K562 (cell line): ENCODE data around the gene SARS2. TPM values are rescaled to one million over a fixed set of nuclear protein-coding genes. Genes with fewer than 3 reads are reported as not detected.
A peak's percentile ranks its signal among the peaks of the same experiment; 100 is the strongest.

Source experiments
- ATAC-seq: fragments of 200-7000 bp; cut with Tn5 transposase; 3 replicates; pipeline ENCODE4 v1.9.1; 2020; ENCODE audit warnings: moderate library complexity
- BruUV-seq: library from RNA; stranded (reverse); fragments of 400-500 nt; replicated peaks from 2 replicates; lab custom pipeline; 2021; lab: Mats Ljungman, UMichigan
- CTCF ChIA-PET: fragments of 300-600 bp; formaldehyde crosslinking; extraction: SDS; loops from one replicate; lab custom pipeline; 2021; ENCODE audit warnings: low intra/inter-chr PET ratio; lab: Yijun Ruan, JAX
- POLR2A ChIA-PET: fragments of 300-600, 350-650 bp; sonication (Branson Sonifier 250); formaldehyde crosslinking; extraction: SDS; loops from one replicate; lab custom pipeline; 2021; ENCODE audit warnings: antibody characterized with exemption, inconsistent platforms; lab: Yijun Ruan, JAX
- DNase-seq, 4 experiments: peaks; one replicate each; pipeline versions ENCODE4 v3.0.0 to v3.0.0-alpha.2; 2011 to 2018; ENCODE audit warnings: low spot score in 3 of 4, mixed read lengths in 3 of 4; ENCODE audit errors: extremely low read depth in 1 of 4
- FAIRE-seq: peaks from 2 replicates; lab custom pipeline; 2011; peaks lifted over from hg19 to GRCh38; lab: Jason Lieb, UNC
- H2AFZ ChIP-seq: 2 replicates; pipeline ENCODE4 v1.6.0; 2011; ENCODE audit warnings: low read depth, low read length, control low read depth, inconsistent platforms
- H3K27ac ChIP-seq: fragments of 200-600 bp; 3 replicates; pipeline ENCODE4 v1.8.0; 2011; ENCODE audit warnings: low read depth, mild to moderate bottlenecking, control low read depth, inconsistent platforms, low read length, moderate library complexity, mixed read lengths; ENCODE audit errors: extremely low read depth
- H3K27me3 ChIP-seq, 2 experiments: fragments of 300-600 bp in 1 of 2; 2 replicates in 1 of 2; 3 replicates in 1 of 2; pipeline versions ENCODE4 v1.6.0 to v1.8.0; 2011; ENCODE audit warnings: inconsistent platforms in 2 of 2, low read length in 2 of 2, mild to moderate bottlenecking in 1 of 2, mixed read lengths in 1 of 2, moderate library complexity in 1 of 2; ENCODE audit not compliant: control insufficient read depth in 2 of 2, insufficient read depth in 2 of 2
- H3K36me3 ChIP-seq: fragments of 300-600 bp; 3 replicates; pipeline ENCODE4 v1.8.0; 2011; ENCODE audit warnings: mild to moderate bottlenecking, low read length, inconsistent platforms; ENCODE audit not compliant: control insufficient read depth, insufficient read depth
- H3K4me1 ChIP-seq, 2 experiments: fragments of 200-600 bp in 1 of 2; replicated peaks in 1 of 2; 2 replicates in 1 of 2; 3 replicates in 1 of 2; pipeline versions ENCODE4 v1.5.1 to v1.8.0; 2011; ENCODE audit warnings: inconsistent platforms in 2 of 2, low read length in 2 of 2, mild to moderate bottlenecking in 1 of 2, mixed read lengths in 1 of 2, moderate library complexity in 1 of 2; ENCODE audit not compliant: control insufficient read depth in 2 of 2, insufficient read depth in 2 of 2
- H3K4me2 ChIP-seq: 2 replicates; pipeline ENCODE4 v1.6.1; 2011; ENCODE audit warnings: low read length, control low read depth, inconsistent platforms, mixed read lengths; ENCODE audit not compliant: insufficient read depth
- H3K4me3 ChIP-seq: fragments of 200-600 bp; sonication (generic), shearing (Covaris generic); 2 replicates; pipeline ENCODE4 v1.5.1; 2016; ENCODE audit warnings: control low read depth, inconsistent platforms
- H3K79me2 ChIP-seq: fragments of 200-600 bp; 3 replicates; pipeline ENCODE4 v1.8.0; 2011; ENCODE audit warnings: low read length, inconsistent platforms; ENCODE audit not compliant: control insufficient read depth, insufficient read depth
- H3K9ac ChIP-seq, 2 experiments: 2 replicates each; pipeline versions ENCODE4 v1.6.0 to v1.6.1; 2011; ENCODE audit warnings: low read depth in 2 of 2, low read length in 2 of 2, control low read depth in 1 of 2, inconsistent platforms in 1 of 2, mild to moderate bottlenecking in 1 of 2, mixed read lengths in 1 of 2; ENCODE audit not compliant: insufficient read depth in 1 of 2
- H3K9me1 ChIP-seq: one replicate; pipeline ENCODE4 v1.6.0; 2011; ENCODE audit warnings: inconsistent platforms, mild to moderate bottlenecking, low read length, moderate library complexity; ENCODE audit not compliant: control insufficient read depth, insufficient read depth
- H3K9me3 ChIP-seq: replicated peaks from 2 replicates; pipeline ENCODE4 v1.5.1; 2011; ENCODE audit warnings: low read depth, low read length, inconsistent platforms; ENCODE audit not compliant: control insufficient read depth, insufficient read depth
- H4K20me1 ChIP-seq: replicated peaks from 2 replicates; pipeline ENCODE4 v1.6.1; 2011; ENCODE audit warnings: low read length, inconsistent platforms, mixed read lengths; ENCODE audit not compliant: control insufficient read depth, insufficient read depth
- BCOR ChIP-seq: fragments of 450-650 bp; IDR thresholded peaks from 2 replicates; pipeline ENCODE4 v1.6.1; 2016
- E2F1 ChIP-seq: sonication (generic); formaldehyde crosslinking; IDR thresholded peaks from 2 replicates; pipeline ENCODE4 v1.8.1; 2023; ENCODE audit warnings: mild to moderate bottlenecking, missing genetic modification reagents, moderate library complexity
- GABPA ChIP-seq: fragments of 200-800 bp; sonication (Bioruptor generic); conservative IDR thresholded peaks from 2 replicates; pipeline ENCODE4 v1.6.1; 2016; ENCODE audit warnings: low read depth, missing genetic modification characterization, missing compliant biosample characterization
- ZBTB33 ChIP-seq: sonication (generic); formaldehyde crosslinking; IDR thresholded peaks from 2 replicates; pipeline ENCODE4 v1.8.1; 2023; ENCODE audit warnings: mild to moderate bottlenecking, missing genetic modification reagents
- ZFP36 ChIP-seq: fragments of 150-350 bp; IDR thresholded peaks from 2 replicates; pipeline ENCODE4 v1.6.1; 2018; ENCODE audit warnings: low read length, low read depth; ENCODE audit not compliant: partially characterized antibody
- WGBS: fragments of 100-300 bp; shearing (Covaris generic); methylation state at CpG from one replicate; pipeline ENCODE4 v1.1.6; 2016; ENCODE audit warnings: low coverage, mixed read lengths; ENCODE audit not compliant: insufficient coverage; ENCODE audit errors: missing lambda C conversion rate; 5-methylcytosine and 5-hydroxymethylcytosine counted together
- in situ Hi-C: fragments of 300-500 bp; cut with MboI; formaldehyde crosslinking; loops from 4 replicates; pipeline ENCODE4 v1.15.0; 2018; ENCODE audit warnings: inconsistent platforms, mixed read lengths
- intact Hi-C: fragments of 100-400 bp; cut with micrococcal nuclease; formaldehyde crosslinking; loops from 2 replicates; pipeline ENCODE4 v1.14.2; 2022
- polyA plus RNA-seq, 8 experiments: library from polyadenylated mRNA; depleted of rRNA in 4 of 8; stranded (reverse) in 5 of 8; unstranded in 3 of 8; fragments of >200 nt; fragmentation: Nextera tagmentation in 2 of 8; fragmentation: Illumina TruSeq in 1 of 8; extraction: Ambion mirVana in 2 of 8; extraction: Trizol in 1 of 8; gene quantifications; 2 replicates each; pipeline versions ENCODE4 v1.2.1 to v1.2.3, GENCODE V29; 2011 to 2014; ENCODE audit warnings: inconsistent platforms in 1 of 8, missing spikeins in 1 of 8
- total RNA-seq, 7 experiments: library from RNA; depleted of rRNA in 6 of 7; stranded (reverse); fragments of >200 nt in 6 of 7; fragmentation: Illumina TruSeq in 2 of 7; extraction: Trizol in 2 of 7; gene quantifications; 2 replicates each; pipeline versions ENCODE4 v1.2.1 to v1.2.3, GENCODE V29; 2011 to 2021; ENCODE audit warnings: low replicate concordance in 1 of 7
- TF ChIP-seq, protein P1 (sequence below), 2 experiments: fragments of 450-650 bp; formaldehyde crosslinking in 1 of 2; IDR thresholded peaks; 2 replicates each; pipeline versions ENCODE4 v1.4.0 to v1.6.1; 2014 to 2020; ENCODE audit warnings: mild to moderate bottlenecking in 2 of 2, borderline replicate concordance in 1 of 2, low read depth in 1 of 2

Gene SARS2
- total and polyA plus RNA-seq, 9 of the 15 experiments (the other 6 are each of a cell fraction or from before 2014, with no cell fraction given) = 3.1 to 59.1 (median 31.7) TPM

- in situ Hi-C loops = no loop called here
These were observed 15.9 kb upstream of the SARS2 start for GRCh38 chr19:38946229-38947010.

More at GRCh38 chr19:38946229-38947010, 15.9 kb upstream of the SARS2 start:
- Histone ChIP-seq H3K36me3 (peaks cover 27% of the 10 kb centered on the region; the same call in 2 of the 3 replicates), H3K9me1 (no peaks in the 10 kb centered on the region), H3K79me2 (no peaks in the 10 kb centered on the region), H4K20me1 (no peaks in the 10 kb centered on the region), H3K4me3 (no peak overlapping the region), H3K27ac (no peak overlapping the region), H3K27me3 (no peaks in the 10 kb centered on the region), H3K9me3 (no peaks in the 10 kb centered on the region), H3K4me1 (peaks cover 0 to 16% of the 10 kb centered on the region in 2 experiments; a peak in 2 of 5 replicates), H3K9ac (no peak overlapping the region), H3K4me2 (no peak overlapping the region), H2AFZ (no peak overlapping the region)
- no TSS peak for BruUV-seq
- ChIA-PET CTCF (no interaction called here), POLR2A (interaction anchor here (0.6 to 1.3 kb wide), 5 partner anchors 9 to 364 kb away, joined by 3 to 4 read pairs (median 3); partner anchors contain the start of genes MRPS12 and SARS2)
- FAIRE-seq = no peak
- intact Hi-C loops = no loop called here
- 84% methylated on average over 11 of the region's 11 CpGs for WGBS
- DNase-seq = no peak
- ATAC-seq = no peak
- TF ChIP-seq ZFP36 (peak; percentile 82), E2F1 (no peak), GABPA (tag) (no peak), ZBTB33 (CRISPR knock-in tag) (peak; percentile 37; the same call in 1 of the 2 replicates), BCOR (0 out of 2 replicates have a peak, but pooled peaks have one; percentile 17)
- TF ChIP-seq, protein P1, sequence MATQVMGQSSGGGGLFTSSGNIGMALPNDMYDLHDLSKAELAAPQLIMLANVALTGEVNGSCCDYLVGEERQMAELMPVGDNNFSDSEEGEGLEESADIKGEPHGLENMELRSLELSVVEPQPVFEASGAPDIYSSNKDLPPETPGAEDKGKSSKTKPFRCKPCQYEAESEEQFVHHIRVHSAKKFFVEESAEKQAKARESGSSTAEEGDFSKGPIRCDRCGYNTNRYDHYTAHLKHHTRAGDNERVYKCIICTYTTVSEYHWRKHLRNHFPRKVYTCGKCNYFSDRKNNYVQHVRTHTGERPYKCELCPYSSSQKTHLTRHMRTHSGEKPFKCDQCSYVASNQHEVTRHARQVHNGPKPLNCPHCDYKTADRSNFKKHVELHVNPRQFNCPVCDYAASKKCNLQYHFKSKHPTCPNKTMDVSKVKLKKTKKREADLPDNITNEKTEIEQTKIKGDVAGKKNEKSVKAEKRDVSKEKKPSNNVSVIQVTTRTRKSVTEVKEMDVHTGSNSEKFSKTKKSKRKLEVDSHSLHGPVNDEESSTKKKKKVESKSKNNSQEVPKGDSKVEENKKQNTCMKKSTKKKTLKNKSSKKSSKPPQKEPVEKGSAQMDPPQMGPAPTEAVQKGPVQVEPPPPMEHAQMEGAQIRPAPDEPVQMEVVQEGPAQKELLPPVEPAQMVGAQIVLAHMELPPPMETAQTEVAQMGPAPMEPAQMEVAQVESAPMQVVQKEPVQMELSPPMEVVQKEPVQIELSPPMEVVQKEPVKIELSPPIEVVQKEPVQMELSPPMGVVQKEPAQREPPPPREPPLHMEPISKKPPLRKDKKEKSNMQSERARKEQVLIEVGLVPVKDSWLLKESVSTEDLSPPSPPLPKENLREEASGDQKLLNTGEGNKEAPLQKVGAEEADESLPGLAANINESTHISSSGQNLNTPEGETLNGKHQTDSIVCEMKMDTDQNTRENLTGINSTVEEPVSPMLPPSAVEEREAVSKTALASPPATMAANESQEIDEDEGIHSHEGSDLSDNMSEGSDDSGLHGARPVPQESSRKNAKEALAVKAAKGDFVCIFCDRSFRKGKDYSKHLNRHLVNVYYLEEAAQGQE (IDR thresholded peaks at IDR 0.05; ENCODE audit: borderline replicate concordance) = peak; percentile 52
- TF ChIP-seq, protein P1 (CRISPR knock-in tag; IDR thresholded peaks at IDR 0.05; ENCODE audit: low read depth) = no peak
